Prostate gland (tissue), 2 donors: Measurements from ENCODE around the gene RAB8B.

Experiments
- POLR2A ChIP-seq: fragments of 450-650 bp; IDR thresholded peaks from one replicate; pipeline ENCODE4 v1.6.1; 2016; ENCODE audit warnings: antibody characterized with exemption, mild to moderate bottlenecking
- POLR2AphosphoS5 ChIP-seq: sonication (generic); formaldehyde crosslinking; IDR thresholded peaks from one replicate; pipeline ENCODE4 v1.6.1; 2017; ENCODE audit warnings: antibody characterized with exemption
- TF ChIP-seq, protein P1 (sequence below), 4 experiments: fragments of 200-600 bp in 2 of 4; fragments of 450-650 bp in 2 of 4; sonication (generic) in 2 of 4; IDR thresholded peaks; 1 replicate in 3 of 4; 2 replicates in 1 of 4; pipeline ENCODE4 v1.5.1; 2016 to 2019; ENCODE audit warnings: antibody characterized with exemption in 4 of 4, mild to moderate bottlenecking in 2 of 4, moderate library complexity in 2 of 4

DNA sequence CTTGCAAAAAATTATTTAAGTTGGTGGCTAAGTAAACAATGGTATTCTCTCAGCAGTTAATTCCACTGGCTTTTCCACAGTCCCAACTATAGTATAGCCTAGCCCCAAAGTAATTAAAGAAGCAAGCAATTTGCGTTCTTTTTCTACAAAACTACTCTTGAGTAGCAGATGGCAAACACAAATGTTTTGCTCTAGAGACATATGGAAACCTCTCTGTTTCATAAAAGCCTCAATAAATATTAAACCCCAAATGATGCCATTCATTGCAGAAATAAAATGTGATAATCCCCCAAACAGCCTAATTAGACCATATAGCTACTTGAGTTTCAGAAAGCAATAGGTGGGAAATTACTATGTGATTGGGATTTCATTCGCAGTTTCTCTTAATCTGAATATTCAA, 8.7 kb upstream of the RAB8B start:
- TF ChIP-seq, protein P1, sequence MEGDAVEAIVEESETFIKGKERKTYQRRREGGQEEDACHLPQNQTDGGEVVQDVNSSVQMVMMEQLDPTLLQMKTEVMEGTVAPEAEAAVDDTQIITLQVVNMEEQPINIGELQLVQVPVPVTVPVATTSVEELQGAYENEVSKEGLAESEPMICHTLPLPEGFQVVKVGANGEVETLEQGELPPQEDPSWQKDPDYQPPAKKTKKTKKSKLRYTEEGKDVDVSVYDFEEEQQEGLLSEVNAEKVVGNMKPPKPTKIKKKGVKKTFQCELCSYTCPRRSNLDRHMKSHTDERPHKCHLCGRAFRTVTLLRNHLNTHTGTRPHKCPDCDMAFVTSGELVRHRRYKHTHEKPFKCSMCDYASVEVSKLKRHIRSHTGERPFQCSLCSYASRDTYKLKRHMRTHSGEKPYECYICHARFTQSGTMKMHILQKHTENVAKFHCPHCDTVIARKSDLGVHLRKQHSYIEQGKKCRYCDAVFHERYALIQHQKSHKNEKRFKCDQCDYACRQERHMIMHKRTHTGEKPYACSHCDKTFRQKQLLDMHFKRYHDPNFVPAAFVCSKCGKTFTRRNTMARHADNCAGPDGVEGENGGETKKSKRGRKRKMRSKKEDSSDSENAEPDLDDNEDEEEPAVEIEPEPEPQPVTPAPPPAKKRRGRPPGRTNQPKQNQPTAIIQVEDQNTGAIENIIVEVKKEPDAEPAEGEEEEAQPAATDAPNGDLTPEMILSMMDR (IDR thresholded peaks at IDR 0.05), result no peak
- TF ChIP-seq POLR2A (no peak), POLR2AphosphoS5 (no peak)
